Body of pancreas (tissue), 4 donors: Measurements from ENCODE around the gene TASL.

Experiments
- CTCF ChIP-seq, 7 experiments: fragments of 450-650 bp in 4 of 7; fragments of 200-600 bp in 3 of 7; sonication (generic) in 3 of 7; IDR thresholded peaks; one replicate each; pipeline ENCODE4 v1.5.1; 2016 to 2019; ENCODE audit warnings: antibody characterized with exemption in 7 of 7
- POLR2A ChIP-seq, 3 donors: fragments of 450-650 bp; IDR thresholded peaks; one replicate each; pipeline ENCODE4 v1.6.1; 2016; ENCODE audit warnings: antibody characterized with exemption in 3 of 3, mild to moderate bottlenecking in 2 of 3

- peak in 3 of 7 experiments; percentile 20 to 28 (median 21) for TF ChIP-seq CTCF (IDR thresholded peaks at IDR 0.05)
- TF ChIP-seq POLR2A (IDR thresholded peaks at IDR 0.05), result no peak
Observed at GRCh38 chrX:30618160-30618765, 40.7 kb upstream of the TASL start.
